GM19467 (cell line): ENCODE data around the gene SRPRB.

ENCODE experiments used
- ATAC-seq: cut with Tn5 transposase; IDR thresholded peaks from one replicate; pipeline ENCODE4 v1.9.1; 2021; ENCODE audit warnings: mild to moderate bottlenecking, moderate library complexity; ENCODE audit not compliant: unreplicated experiment

SRPRB gene

GRCh38 chr3:133864616-133865015 is 59.0 kb downstream of the SRPRB start:
- no peak for ATAC-seq

DNA sequence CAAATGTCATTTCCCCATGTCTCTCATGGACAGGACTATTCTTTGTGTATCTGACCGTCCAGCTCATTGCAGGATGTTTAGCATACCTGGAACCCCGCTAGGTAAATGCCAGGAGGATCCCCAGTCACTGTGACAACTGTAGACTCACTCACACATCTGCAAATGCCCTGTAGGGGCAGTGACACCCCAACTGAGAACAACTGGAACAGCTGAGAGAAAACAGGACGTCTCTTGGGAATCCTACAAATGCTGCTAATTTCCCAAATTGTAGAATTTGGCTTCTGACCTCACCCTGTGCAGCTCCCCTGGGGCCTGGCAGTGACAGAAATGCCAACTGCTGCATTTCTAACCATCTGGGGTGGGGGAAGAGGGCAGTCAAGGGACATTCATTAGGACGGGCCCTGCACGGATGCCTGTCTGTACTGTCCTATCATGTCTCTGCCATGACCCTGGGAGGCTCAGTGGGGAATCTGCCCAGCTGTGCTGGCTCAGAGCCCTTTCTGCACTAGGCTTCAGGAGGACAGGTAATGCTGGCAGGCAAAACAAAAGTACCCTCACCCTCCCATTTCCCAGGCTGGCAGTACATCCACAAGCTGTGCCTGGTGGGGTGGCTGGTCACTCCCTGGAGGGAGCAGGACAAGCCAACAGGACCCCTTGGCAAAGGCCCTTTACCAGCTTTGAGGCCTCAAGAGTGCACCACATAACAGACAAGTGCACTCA is 59.7 kb downstream of the SRPRB start:
- no peak for ATAC-seq

- no peak for ATAC-seq
These were observed 60.5 kb downstream of the SRPRB start for GRCh38 chr3:133866141-133866540.

GRCh38 chr3:133868186-133868585 is 62.6 kb downstream of the SRPRB start:
- ATAC-seq = no peak

GRCh38 chr3:133868758-133869475 is 63.3 kb downstream of the SRPRB start:
- no peak for ATAC-seq

DNA sequence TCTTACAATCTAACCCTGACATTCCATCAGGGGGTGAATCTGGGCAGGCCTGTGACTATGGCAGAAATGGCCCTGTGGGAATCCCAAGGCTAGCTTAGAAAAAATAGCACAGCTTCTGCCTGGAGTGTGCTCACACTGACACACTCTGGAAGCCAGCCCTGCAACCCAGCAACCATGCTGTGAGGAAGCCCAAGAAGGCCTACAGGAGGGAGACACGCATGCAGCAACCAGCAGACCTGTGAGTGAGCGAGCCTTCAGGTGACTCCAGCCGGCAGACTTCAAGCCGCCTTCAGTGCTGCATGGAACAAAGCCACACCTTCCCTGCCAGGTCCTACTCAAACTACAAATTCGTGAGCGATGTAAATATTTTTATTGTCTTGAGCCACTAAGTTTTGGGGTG is 64.0 kb downstream of the SRPRB start:
- no peak for ATAC-seq

DNA sequence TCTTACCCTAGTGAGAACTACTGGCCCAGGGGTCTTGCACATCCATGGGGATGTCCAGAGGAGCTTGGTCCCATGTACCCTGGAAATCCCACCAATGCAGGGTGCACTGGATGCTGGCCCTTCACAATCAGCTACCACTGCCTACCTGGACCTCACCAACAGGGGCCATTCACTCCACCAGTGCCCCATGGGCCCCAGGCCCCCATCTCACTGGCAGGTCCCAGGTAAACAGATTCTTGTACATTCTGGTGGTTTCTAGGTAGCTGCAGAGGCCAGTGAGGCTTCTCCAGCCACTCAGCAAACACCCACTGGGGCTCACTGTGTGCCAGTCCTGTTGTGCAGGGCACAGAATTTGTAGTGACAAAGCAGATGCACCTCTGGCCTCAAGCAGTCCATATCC is 65.2 kb downstream of the SRPRB start:
- no peak for ATAC-seq
